Middle frontal gyrus (tissue), 1 donor: ENCODE measurements around the gene PITPNC1.
"Not testable (repeated sequence)": the region's sequence is repeated elsewhere in the genome, so short reads cannot be mapped to it uniquely, and the experiment has no call there.

Experiments used
- DNase-seq: peaks from one replicate; pipeline ENCODE4 v3.0.0-alpha.2; 2015; ENCODE audit warnings: low spot score; ENCODE audit errors: extremely low spot score

PITPNC1 gene

DNA sequence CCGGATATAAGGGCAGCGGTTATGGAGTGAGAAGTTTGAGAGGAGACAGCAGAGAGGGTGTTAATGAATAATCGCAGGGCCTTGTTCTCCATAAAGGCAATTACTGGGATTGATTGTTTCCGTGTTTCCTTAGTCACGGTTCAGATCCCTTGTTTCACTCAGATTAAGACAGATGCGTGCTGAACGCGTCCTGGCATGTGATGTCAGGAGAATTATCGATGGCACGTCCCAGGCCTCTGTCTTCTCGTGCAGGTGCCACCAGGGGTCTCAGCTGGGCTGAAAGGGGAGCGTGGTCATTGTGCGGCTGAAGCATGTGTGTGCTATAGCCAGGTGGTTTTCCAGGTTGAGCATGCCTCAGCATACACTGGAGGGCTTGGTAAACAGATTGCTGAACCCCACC, 198.2 kb downstream of the PITPNC1 start:
- DNase-seq = no peak

DNA sequence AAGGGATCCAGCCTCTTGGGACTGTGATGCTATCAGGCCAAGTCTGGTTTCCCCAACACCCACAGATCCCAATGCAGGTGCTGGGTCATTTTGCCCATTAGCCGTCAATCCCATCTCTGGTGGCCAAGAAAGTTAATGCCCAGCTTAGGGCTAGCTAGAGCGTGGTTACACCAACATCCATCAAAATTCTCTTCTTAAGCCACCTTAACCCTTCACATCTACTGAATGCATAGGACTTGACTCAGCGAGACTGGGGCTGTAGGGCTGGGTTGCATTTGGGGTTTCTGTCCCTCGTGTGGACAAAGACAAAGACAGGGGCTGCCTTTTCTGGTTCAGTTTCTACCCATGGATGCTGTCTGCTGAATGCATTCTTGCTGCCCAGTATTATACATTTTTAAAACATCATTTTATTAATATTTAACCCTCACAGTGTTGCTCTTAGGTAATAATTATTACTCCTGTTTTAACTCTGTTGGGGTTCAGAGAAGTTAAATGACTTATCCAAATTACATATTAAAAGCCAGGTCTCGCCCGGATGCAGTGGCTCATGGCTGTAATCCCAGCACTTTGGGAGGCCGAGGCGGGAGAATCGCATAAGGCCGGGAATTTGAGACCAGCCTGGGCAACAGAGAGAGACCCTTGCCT, 199.5 kb downstream of the PITPNC1 start:
- no peak for DNase-seq

DNA sequence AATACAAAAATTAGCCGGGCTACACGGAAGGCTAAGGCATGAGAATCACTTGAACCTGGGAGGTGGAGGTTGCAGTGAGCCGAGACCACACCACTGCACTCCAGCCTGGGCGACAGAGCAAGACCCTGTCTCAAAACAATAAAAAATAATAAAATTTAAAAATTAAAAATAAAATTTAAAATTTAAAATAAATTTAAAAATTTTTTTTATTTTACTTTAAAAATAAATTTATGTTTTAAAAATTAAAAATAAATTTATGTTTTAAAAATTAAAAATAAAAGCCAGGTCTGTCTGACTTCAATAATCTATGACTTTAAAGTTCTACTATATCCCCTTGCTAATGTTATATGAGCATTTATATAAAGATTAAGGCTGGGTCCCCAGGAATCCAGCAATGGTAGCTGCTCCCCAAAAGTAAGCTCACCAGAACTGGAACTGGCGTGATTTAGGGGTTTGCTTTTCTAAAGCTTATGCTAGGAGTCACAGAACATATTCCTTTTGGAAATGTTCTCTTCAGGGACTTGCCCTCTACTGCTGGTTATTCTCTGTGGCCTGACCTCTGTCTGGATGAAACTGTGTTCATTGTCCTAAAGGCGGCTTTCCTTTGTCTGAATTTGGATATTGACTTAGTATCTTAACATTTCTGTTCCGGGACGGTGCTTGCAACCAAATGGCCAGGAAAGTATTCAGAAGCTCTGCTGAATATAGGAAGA, 200.5 kb downstream of the PITPNC1 start:
- DNase-seq = no peak

DNA sequence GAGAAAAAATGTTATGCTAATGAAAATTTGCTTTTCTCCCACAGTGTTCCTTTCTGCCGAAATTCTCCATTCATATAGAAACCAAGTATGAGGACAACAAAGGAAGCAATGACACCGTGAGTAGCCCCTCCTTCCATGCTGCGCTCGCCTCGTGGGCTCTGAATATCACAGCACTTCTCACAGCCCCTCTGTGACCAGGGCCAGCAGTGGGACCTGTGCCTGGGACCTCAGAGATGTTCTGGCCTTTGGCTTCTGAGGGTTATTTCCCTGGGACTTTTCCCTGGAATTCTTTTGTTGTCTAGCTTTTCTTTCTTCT, 201.0 kb downstream of the PITPNC1 start:
- no peak for DNase-seq

DNA sequence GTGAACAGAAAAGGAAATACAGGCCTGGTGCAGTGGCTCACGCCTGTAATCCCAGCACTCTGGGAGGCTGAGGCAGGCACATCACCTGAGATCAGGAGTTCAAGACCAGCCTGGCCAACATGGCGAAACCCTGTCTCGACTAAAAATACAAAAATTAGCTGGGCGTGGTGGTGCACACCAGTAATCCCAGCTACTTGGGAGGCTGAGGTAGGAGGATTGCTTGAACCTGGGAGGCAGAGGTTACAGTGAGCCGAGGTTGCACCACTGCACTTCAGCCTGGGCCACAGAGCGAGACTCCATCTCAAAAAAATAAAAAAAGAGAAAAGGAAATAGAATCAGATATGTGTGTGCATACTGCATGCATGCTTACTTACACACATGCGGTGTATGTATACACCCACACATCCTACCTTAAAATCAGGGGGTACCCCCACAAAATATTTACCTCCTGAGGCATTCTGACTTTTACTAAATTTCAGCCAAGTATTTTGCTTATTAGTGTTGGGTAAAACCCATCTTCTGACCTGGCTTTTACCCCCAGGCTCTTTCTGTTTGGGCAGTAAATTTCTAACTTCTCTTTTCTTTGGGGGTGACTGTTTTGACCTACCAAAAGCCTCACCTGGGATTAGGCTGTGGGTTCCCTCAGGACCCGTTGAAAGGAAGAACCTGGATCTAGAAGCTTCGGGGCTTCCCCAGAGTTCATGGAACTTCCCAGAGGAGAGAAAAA, 201.8 kb downstream of the PITPNC1 start:
- not testable (repeated sequence) for DNase-seq

DNA sequence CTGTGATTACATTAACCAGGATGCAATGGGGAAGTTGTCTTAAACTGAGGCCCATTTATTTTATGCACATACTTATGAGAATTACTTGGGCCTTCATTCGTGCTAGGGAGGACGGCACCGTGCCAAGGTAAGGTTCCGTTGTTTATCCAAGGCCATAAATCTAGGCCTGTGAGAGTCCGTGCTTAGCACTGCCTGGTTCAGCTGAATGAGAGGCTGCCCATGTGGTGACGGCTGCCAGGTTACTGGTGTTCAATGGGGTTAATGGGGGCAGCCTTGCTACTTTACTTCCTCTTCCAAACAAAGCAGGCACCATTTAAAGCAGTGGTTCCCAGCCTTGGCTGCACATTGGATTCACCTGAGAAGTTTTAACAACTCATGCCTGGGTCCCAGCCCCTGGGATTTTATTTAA, 205.6 kb downstream of the PITPNC1 start:
- no peak for DNase-seq

DNA sequence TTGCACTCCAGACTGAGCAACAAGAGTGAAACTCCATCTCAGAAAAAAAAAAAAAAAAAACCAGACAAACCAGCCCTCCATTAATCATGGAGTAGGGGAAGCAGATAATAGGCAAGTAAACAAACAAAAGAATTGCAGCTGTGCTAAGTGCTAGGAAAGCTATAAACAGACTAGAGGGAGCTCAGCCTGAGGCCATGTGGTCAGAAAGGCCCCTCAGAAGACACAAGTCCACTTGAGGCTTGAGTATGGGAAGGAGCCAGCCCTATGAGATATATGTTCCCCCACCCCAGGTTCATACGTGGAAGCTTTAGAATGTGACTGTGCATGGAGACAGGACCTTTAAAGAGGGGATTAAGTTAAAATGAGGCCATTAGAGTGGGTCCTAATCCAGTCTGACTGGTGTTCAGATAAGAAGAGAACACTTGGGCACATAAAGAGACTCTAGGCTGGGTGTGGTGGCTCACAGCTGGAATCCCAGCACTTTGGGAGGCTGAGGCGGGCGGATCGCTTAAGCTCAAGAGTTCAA, 208.1 kb downstream of the PITPNC1 start:
- no peak for DNase-seq

DNA sequence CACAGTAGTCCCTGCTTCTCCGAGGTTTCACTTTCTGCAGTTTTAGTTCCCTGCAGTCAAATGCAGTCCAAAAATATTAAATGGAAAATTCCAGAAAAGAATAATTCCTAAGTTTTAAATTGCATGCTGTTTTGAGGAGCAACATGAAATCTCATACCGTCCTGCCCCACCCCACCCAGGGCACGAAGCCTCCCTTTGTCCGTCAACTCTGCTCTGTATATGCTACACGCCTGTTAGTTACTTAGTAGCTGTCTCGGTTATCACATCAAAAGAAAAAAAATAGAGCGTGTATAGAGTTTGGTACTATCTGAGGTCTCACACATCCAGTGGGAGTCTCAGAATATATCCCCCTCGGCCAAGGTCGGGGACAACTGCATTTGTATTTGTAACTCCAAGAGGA, 211.2 kb downstream of the PITPNC1 start:
- DNase-seq = no peak

DNA sequence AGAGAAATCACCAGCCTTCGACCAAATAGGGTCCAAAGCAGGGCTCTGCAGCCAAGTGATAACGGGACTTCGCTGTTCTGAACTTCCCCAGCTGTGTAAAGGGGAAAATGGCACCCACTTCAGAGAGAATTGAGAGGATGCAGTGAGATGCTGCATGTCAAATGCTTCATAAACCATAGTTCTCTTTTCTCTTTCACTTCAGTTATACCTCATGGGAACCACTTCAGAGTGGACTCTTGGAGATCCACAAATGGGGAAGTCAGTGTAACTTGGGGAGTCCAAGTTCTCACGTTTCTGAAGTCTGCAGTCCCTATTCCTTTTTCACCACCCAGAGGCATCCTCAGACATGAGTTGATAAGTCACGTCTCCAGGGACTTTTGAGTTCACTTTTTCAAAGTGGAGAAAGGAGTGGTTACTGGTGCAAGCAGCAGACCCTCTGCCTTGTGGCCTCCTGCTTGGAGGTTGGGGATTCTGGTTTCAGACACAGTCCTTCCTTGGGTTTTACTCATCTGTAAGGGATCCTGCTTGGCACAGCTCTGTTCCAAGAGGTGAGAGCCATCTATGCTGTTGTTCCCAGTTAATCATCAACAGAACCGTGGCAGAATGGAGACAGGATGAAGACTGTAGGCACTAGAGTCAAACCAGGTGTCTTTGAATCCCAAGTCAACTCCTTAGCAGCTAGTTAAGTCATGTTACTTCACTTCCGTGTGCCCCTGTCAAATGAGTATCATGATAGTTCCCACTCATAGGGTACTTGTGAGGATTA, 217.2 kb downstream of the PITPNC1 start:
- no peak for DNase-seq

DNA sequence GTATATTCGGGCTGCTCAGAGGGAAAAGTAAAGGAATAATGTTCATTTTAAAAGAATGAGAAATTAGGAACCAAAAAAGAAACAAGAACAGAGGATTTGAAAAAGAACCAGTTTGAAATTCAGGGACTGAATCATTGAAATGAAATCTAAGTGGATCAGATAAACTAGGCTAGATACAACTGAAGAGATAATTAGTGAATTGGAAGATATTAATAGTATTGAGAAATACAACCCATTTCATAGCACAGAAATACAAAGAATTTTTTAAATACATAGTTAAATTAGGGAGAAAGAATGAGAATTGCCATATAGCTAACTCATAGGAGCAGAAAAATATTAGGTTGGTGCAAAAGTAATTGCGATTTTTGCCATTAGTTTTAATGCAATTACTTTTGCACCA, 223.3 kb downstream of the PITPNC1 start:
- no peak for DNase-seq

DNA sequence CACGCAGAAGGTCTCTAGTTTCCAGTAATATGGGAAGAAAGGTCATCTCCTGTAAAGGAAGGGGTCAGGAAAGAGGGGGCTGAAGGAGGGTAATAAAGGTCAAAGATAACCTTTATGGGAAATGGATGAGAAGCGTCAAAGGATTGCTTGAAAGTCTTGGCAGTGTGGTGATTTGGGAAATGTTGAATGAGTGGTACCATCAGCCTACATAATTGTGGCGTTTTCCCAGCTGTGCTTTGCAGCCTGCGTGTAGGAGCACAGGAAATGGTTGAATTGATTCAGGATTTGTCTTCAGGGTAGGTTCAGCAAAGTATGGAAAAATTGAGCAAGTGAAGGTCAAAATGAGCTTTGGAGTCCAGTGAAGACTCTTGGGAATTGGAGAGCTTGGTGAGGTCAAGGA, 224.8 kb downstream of the PITPNC1 start:
- no peak for DNase-seq

DNA sequence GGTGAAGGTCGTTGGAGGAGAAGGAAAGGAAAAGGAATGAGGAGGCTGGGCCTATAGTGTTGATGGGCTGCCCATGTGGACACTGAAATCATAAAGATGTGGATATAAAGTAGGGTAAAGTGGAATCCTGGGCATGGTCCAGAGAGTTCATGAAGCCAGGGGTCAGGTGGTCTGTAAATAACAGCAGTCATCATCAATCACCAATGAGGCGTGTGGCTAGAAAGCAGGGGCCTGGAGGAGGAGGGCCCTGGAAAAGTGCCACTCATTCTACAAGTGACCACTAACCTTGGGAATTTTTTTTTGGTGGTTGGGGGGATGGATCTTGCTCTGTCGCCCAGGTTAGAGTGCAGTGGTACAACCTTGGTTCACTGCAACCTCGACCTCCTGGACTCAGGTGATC, 225.4 kb downstream of the PITPNC1 start:
- no peak for DNase-seq

DNA sequence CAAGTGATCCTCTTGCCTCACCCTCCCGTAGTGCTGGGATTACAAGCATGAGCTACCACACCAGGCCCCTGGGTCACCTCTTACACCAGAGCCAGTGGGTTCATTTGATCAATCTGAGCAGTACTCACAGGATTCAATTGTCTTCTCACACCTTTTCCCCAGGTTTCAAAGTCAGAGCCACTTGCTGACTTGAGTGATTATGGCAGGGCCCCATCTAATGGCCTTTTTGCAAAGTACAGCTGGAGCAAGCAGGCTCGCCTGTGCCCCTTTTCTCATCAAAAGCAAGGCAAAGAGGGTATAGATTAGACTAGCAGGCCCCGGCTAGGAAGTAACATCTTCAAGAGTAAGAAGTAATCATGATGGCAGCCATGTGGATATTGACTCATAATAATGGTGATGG, 225.9 kb downstream of the PITPNC1 start:
- no peak for DNase-seq

DNA sequence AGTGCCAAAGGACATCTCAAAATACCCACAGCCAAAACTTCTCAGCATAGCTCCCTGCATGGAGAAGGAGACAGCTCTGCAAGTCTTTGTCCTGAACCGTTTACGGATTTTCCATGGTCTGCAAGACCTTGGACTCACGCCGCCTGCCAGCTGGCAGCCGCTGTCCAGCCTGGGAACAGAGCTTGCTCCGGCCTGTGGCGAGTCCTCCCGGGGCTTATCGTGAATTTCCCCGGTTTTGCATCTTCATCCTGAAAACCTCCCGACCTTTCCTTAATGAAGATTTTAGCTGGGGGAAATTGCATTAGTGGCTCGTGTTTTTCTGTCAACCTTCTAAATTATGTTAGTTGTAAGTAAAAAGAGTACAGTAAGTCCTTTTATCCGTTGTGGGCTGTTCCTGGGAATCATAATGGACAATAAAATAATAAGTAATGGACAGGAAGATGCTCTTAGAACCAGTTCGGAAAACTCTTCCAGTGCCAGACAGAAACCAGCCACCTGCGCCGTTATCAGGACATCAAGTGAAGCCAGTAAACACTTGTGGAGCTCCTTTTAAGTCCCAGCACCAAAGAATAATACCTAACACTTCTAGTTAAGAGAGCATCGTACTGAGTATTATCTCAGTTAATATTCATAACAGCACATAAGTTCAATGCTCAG, 228.3 kb downstream of the PITPNC1 start:
- DNase-seq = peak; percentile 26

DNA sequence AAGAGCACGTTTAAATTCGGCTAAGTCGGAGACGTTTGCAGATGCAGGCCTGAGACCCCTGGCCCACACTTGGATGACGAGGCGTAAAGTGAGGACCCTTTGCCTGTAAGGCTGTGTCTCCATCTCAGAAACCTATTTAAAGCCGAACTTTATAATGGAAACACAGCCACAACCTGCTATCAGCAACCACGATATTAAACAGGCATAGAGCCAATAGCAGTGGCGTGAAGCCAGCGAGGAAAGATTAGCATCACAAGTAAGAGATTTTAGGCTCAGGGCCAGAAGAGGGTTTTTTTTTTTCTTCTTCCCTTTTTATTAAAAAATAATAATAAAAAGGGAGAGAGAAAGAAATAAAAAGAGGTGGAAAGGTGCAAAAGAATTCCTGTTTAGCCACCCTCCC, 229.4 kb downstream of the PITPNC1 start:
- no peak for DNase-seq

DNA sequence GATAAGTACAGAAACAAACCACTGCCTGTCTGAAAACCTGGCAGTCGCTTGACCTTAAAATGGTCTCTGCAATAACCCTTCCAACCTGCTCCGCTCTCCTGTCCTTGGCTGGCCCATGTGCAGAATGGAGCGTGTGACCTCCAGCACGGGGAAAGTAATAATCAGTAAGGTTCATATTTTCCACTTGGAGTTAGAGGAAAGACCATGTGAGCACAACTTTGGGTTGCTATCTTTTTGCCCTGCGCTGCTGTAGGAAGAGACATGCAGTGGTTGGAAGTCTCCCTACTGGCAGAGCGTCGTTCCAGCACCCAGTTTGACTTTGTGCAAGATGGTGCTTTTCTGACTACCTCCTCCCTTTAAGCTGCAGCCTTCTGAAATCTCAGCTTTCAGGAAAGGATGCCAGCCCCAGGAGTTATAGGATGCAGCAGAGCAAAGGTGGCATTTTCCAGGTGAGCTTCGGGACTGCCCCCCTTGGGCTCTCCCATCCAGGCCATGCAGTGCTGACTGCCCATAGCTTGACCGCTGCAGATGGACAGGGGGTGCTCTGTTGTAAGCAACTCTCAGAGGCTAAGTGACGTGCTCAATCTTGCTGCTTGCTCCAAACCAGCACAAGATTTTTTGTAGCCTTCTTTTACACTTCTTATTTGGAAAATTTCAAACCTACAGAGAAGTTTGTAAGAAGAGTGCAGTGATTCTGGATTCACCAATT, 230.0 kb downstream of the PITPNC1 start:
- DNase-seq = no peak

DNA sequence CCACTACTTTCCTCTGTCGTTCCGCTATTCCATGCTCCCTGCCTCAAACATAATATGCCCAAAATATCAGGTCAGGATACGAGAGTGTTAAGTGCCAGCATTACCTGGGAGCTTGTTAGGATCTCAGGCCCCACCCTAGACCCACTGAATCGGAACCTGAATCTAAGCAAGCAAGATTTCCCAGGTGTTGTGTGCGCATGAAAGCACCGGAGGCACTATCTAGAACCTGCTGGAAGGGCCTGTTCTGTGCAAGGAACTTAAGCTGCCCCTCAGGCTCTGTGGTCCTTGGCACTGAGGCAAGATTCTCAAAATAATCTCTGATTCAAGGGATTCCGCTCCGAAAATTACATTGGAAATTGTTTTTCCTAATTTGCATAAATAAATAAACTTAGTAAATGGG, 233.0 kb downstream of the PITPNC1 start:
- DNase-seq = no peak

DNA sequence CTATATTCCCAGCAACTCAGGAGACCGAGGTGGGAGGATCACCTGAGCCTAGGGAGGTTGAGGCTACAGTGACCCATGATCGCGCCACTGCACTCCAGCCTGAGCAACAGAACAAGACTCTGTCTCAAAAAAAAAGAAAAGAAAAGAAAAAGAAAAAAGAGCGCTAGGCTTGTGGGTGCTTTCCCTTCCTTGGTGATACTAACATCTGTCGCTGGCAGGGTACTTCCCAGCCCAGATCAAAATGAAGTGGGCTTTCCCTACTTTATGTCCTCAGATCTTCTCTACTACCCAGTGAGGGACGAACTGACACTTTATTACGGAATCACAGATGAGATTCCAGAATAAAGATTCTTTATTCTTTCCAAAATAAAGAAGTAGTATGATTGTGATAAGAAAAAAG, 236.9 kb downstream of the PITPNC1 start:
- no peak for DNase-seq

DNA sequence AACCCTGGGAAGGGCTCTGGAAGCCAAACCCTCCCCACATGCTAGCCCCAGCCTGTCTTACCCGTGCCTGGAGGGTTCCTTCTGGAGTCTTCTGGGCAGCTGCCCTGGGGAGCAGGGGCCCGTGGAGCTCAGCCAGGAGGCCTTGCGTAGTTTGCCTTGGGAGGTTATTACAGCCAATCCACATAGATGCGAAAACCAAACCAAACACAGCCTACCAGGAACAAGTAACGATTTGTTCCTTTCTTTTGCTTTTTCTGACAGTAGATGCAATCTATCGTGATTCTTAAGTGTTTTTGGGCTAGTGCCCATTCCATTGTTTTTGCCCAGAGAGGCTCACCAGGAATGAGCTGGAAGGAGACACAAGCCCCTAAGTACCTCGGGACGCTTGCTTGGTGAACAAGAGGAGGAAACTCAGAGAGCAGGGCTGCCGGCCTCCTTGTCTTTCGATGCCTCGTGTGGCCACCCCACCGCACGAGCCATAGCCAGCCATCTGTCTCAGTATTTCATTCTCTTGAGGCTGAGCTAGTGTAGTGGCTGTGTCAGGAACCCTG, 238.0 kb downstream of the PITPNC1 start:
- DNase-seq = no peak

DNA sequence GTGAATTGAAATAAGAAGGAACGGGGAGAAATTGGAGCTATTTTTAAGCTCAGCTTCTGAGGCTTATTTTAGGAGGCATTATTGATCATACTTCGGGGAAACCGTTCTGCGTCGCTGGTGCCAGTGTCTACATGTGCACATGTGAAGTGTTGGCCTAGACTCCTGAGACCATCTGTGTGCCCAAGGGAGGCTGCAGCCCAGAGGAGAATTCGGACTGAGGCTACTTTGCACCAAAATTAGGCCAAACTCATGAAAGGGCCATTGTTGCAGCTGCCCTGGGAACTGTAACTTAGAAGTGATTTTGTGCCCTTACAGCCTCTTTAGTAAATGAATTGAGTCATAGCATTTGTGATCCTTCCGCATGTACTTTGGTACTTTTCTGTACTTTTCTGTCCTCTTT, 238.7 kb downstream of the PITPNC1 start:
- no peak for DNase-seq
